HCT116 (cell line): ENCODE measurements around the gene FAM83B. TPM values are rescaled to one million over a fixed set of nuclear protein-coding genes. Genes with fewer than 3 reads are reported as not detected.

Experiments used
- ATAC-seq: fragments of 200-7000 bp; cut with Tn5 transposase; 2 replicates; pipeline ENCODE4 v1.9.1; 2020; ENCODE audit warnings: mild to moderate bottlenecking, moderate library complexity
- BruUV-seq: library from RNA; stranded (reverse); fragments of 400-500 nt; replicated peaks from 2 replicates; lab custom pipeline; 2021; lab: Mats Ljungman, UMichigan
- CTCF ChIA-PET: fragments of 300-600 bp; sonication (Branson Sonifier 250); formaldehyde crosslinking; loops from one replicate; lab custom pipeline; 2021; ENCODE audit warnings: antibody characterized with exemption; lab: Charles Lee
- POLR2A ChIA-PET: fragments of 300-600, 350-600 bp; sonication (Branson Sonifier 250); formaldehyde crosslinking; loops from one replicate; lab custom pipeline; 2021; ENCODE audit warnings: antibody characterized with exemption; lab: Charles Lee
- RAD21 ChIA-PET, 2 experiments: fragments of 300-600 bp; sonication (Branson Sonifier 250); formaldehyde crosslinking; loops; one replicate each; lab custom pipeline; 2023; ENCODE audit warnings: low total read pairs in 2 of 2; ENCODE audit not compliant: uncharacterized antibody in 2 of 2, unreplicated experiment in 2 of 2, low non-redundant PET in 1 of 2; lab: Charles Lee
- DNase-seq: peaks from one replicate; pipeline ENCODE4 v3.0.0-alpha.2; 2010; ENCODE audit warnings: low read depth, low spot score
- H2AFZ ChIP-seq: fragments of 200-600 bp; shearing (Covaris generic), sonication (generic); 2 replicates; pipeline ENCODE4 v1.6.1; 2017; ENCODE audit warnings: low read depth, mixed run types, mixed read lengths, antibody characterized with exemption, low read length; ENCODE audit not compliant: poor library complexity, severe bottlenecking
- H3K27ac ChIP-seq: 2 replicates; pipeline ENCODE4 v1.5.1; 2012; ENCODE audit warnings: low read depth, low read length
- H3K27me3 ChIP-seq: fragments of 200-600 bp; sonication (generic); 2 replicates; pipeline ENCODE4 v1.6.1; 2016; ENCODE audit warnings: mixed run types, low read length, mixed read lengths; ENCODE audit not compliant: insufficient read depth
- H3K36me3 ChIP-seq, 2 experiments: fragments of 200-500 bp in 1 of 2; fragments of 200-600 bp in 1 of 2; sonication (Bioruptor generic) in 1 of 2; sonication (generic) in 1 of 2; 2 replicates each; pipeline versions ENCODE4 v1.5.1 to v1.6.1; 2014 to 2016; ENCODE audit warnings: low read length in 2 of 2, inconsistent platforms in 1 of 2, mixed read lengths in 1 of 2, mixed run types in 1 of 2; ENCODE audit not compliant: insufficient read depth in 2 of 2, control insufficient read depth in 1 of 2
- H3K4me1 ChIP-seq, 2 experiments: fragments of 200-600 bp in 1 of 2; sonication (generic) in 1 of 2; 2 replicates each; pipeline versions ENCODE4 v1.5.1 to v1.6.1; 2012 to 2017; ENCODE audit warnings: low read length in 2 of 2, inconsistent platforms in 1 of 2, mild to moderate bottlenecking in 1 of 2, mixed read lengths in 1 of 2, mixed run types in 1 of 2, moderate library complexity in 1 of 2; ENCODE audit not compliant: insufficient read depth in 2 of 2, control insufficient read depth in 1 of 2
- H3K4me2 ChIP-seq: fragments of 200-600 bp; sonication (generic); 2 replicates; pipeline ENCODE4 v1.6.1; 2017; ENCODE audit warnings: mixed run types, low read length, mixed read lengths
- H3K4me3 ChIP-seq, 2 experiments: fragments of 200-600 bp in 1 of 2; sonication (generic) in 1 of 2; replicated peaks in 1 of 2; 2 replicates each; pipeline ENCODE4 v1.5.1; 2011 to 2016; ENCODE audit warnings: low read length in 2 of 2, control low read depth in 1 of 2, low read depth in 1 of 2, mild to moderate bottlenecking in 1 of 2, mixed read lengths in 1 of 2, mixed run types in 1 of 2
- H3K79me2 ChIP-seq: fragments of 200-600 bp; sonication (generic); 2 replicates; pipeline ENCODE4 v1.6.1; 2017; ENCODE audit warnings: mild to moderate bottlenecking, mixed run types, low read length, moderate library complexity, mixed read lengths; ENCODE audit not compliant: insufficient read depth
- H3K9ac ChIP-seq: fragments of 200-600 bp; sonication (generic); 2 replicates; pipeline ENCODE4 v1.6.1; 2016; ENCODE audit warnings: low read length, mixed read lengths
- H3K9me2 ChIP-seq: fragments of 200-600 bp; sonication (generic), shearing (Covaris generic); 2 replicates; pipeline ENCODE4 v1.6.1; 2017; ENCODE audit warnings: mixed run types, mild to moderate bottlenecking, moderate library complexity; ENCODE audit not compliant: insufficient read depth
- H3K9me3 ChIP-seq, 2 experiments: fragments of 200-500 bp in 1 of 2; fragments of 200-600 bp in 1 of 2; sonication (Bioruptor generic) in 1 of 2; sonication (generic) in 1 of 2; 2 replicates each; pipeline ENCODE4 v1.6.1; 2014 to 2017; ENCODE audit warnings: low read length in 2 of 2, mixed read lengths in 2 of 2, inconsistent platforms in 1 of 2, low read depth in 1 of 2, mild to moderate bottlenecking in 1 of 2, mixed run types in 1 of 2, moderate library complexity in 1 of 2; ENCODE audit not compliant: control insufficient read depth in 1 of 2, insufficient read depth in 1 of 2
- H4K20me1 ChIP-seq: fragments of 200-600 bp; sonication (generic), shearing (Covaris generic); 2 replicates; pipeline ENCODE4 v1.6.1; 2017; ENCODE audit warnings: mixed run types, mild to moderate bottlenecking, moderate library complexity; ENCODE audit not compliant: insufficient read depth
- CBX3 ChIP-seq: IDR thresholded peaks from 2 replicates; pipeline ENCODE4 v1.6.1; 2012; ENCODE audit warnings: low read depth
- CEBPB ChIP-seq: IDR thresholded peaks from 2 replicates; pipeline ENCODE4 v1.6.1; 2012; ENCODE audit warnings: low read depth
- FOSL1 ChIP-seq: IDR thresholded peaks from 2 replicates; pipeline ENCODE4 v1.6.1; 2012; ENCODE audit warnings: low read depth
- POLR2A ChIP-seq: IDR thresholded peaks from 2 replicates; pipeline ENCODE4 v1.7.0; 2011; ENCODE audit warnings: borderline replicate concordance; ENCODE audit not compliant: insufficient read depth, insufficient read length; ENCODE audit errors: extremely low read depth
- RAD21 ChIP-seq: IDR thresholded peaks from 2 replicates; pipeline ENCODE4 v1.6.1; 2012; ENCODE audit warnings: low read depth, mild to moderate bottlenecking
- SIN3A ChIP-seq: IDR thresholded peaks from 2 replicates; pipeline ENCODE4 v1.6.1; 2012; ENCODE audit warnings: low read depth
- SP1 ChIP-seq: IDR thresholded peaks from 2 replicates; pipeline ENCODE4 v1.6.1; 2012; ENCODE audit warnings: low read depth
- SRF ChIP-seq: IDR thresholded peaks from 2 replicates; pipeline ENCODE4 v1.6.1; 2012; ENCODE audit warnings: low read depth
- intact Hi-C: fragments of 100-400 bp; cut with micrococcal nuclease; formaldehyde crosslinking; loops from 2 replicates; pipeline ENCODE4 v1.10.0; 2022
- total RNA-seq: library from RNA; stranded (reverse); gene quantifications from one replicate; pipeline ENCODE4 v1.2.1, GENCODE V29; 2021; ENCODE audit not compliant: unreplicated experiment
- TF ChIP-seq, protein P1 (sequence below), 3 experiments: fragments of 200-600 bp in 1 of 3; sonication (generic) in 1 of 3; IDR thresholded peaks in 2 of 3; conservative IDR thresholded peaks in 1 of 3; 2 replicates each; pipeline ENCODE4 v1.5.1; 2012 to 2017; ENCODE audit warnings: low read depth in 2 of 3, low read length in 2 of 3, antibody characterized with exemption in 1 of 3, borderline replicate concordance in 1 of 3, control low read depth in 1 of 3, mild to moderate bottlenecking in 1 of 3, mixed read lengths in 1 of 3, mixed run types in 1 of 3, moderate library complexity in 1 of 3; ENCODE audit not compliant: insufficient read depth in 1 of 3
- TF ChIP-seq, protein P2 (sequence below): IDR thresholded peaks from 2 replicates; pipeline ENCODE4 v1.6.1; 2012

The FAM83B gene
- total RNA-seq, 1 experiment from 2014 or later = 16.9 TPM

- Histone ChIP-seq H3K9me3 (no peaks in the 10 kb centered on the region), H3K27me3 (no peaks in the 10 kb centered on the region), H3K9ac (no peak overlapping the region), H3K4me1 (peaks cover 7 to 17% of the 10 kb centered on the region in 2 experiments; a peak in 3 of 4 replicates), H3K79me2 (no peaks in the 10 kb centered on the region), H3K4me2 (peak overlapping the region; percentile 58), H2AFZ (peak overlapping the region; percentile 75), H3K9me2 (no peaks in the 10 kb centered on the region), H3K4me3 (no peak overlapping the region), H3K36me3 (no peaks in the 10 kb centered on the region), H3K27ac (no peak overlapping the region), H4K20me1 (no peaks in the 10 kb centered on the region)
- ATAC-seq (no peak; the same call in 1 of the 2 replicates), DNase-seq (no peak)
- no TSS peak for BruUV-seq
- RAD21 ChIA-PET = no interaction called here
- POLR2A ChIA-PET = interaction anchor here (0.6 kb wide), 1 partner anchor 101 kb away, joined by 4 read pairs; no protein-coding TSS in a partner anchor
- no peak for TF ChIP-seq SIN3A
- no peak for TF ChIP-seq SRF
- TF ChIP-seq FOSL1 = peak; percentile 33; the same call in 1 of the 2 replicates
- peak; percentile 10; the same call in 1 of the 2 replicates for TF ChIP-seq CEBPB
- TF ChIP-seq SP1 = no peak; the same call in 1 of the 2 replicates
- TF ChIP-seq, protein P1, sequence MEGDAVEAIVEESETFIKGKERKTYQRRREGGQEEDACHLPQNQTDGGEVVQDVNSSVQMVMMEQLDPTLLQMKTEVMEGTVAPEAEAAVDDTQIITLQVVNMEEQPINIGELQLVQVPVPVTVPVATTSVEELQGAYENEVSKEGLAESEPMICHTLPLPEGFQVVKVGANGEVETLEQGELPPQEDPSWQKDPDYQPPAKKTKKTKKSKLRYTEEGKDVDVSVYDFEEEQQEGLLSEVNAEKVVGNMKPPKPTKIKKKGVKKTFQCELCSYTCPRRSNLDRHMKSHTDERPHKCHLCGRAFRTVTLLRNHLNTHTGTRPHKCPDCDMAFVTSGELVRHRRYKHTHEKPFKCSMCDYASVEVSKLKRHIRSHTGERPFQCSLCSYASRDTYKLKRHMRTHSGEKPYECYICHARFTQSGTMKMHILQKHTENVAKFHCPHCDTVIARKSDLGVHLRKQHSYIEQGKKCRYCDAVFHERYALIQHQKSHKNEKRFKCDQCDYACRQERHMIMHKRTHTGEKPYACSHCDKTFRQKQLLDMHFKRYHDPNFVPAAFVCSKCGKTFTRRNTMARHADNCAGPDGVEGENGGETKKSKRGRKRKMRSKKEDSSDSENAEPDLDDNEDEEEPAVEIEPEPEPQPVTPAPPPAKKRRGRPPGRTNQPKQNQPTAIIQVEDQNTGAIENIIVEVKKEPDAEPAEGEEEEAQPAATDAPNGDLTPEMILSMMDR (IDR thresholded peaks at IDR 0.05 in 2 of 3, conservative IDR thresholded peaks at IDR 0.05 in 1 of 3; ENCODE audit: borderline replicate concordance in 1 of 3, insufficient read depth in 1 of 3, low read depth in 2 of 3, low read length in 2 of 3) = no peak
- TF ChIP-seq RAD21 = no peak
- TF ChIP-seq, protein P2, sequence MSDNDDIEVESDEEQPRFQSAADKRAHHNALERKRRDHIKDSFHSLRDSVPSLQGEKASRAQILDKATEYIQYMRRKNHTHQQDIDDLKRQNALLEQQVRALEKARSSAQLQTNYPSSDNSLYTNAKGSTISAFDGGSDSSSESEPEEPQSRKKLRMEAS = no peak
- intact Hi-C loops = no loop called here
- CTCF ChIA-PET = no interaction called here
Observed at GRCh38 chr6:54981276-54981609, 134.7 kb downstream of the FAM83B start.

DNA sequence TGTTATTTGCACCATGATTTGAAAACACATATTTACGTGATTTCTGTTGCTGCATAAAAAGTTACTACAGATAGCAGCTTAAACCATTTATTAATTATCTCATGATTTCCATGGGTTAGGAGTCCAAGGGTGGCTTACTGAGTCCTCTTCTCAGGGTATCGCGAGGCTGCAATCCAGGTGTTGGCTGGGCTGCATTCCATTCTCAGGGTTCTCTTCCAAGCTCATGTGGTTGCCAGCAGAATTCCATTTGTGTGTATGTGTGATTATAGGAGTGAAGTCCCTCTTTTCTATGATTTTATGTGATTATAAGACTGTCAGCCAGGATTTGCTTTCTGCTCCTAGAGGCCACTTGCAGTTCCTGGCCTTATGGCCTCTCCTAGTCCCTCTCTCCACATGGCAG lies 135.1 kb downstream of the FAM83B start:
- H3K4me1 ChIP-seq = peaks cover 7 to 17% of the 10 kb centered on the region in 2 experiments; a peak in 3 of 4 replicates
- H3K9me2 ChIP-seq = no peaks in the 10 kb centered on the region
- ChIA-PET POLR2A (interaction anchor here (0.6 kb wide), 1 partner anchor 101 kb away, joined by 4 read pairs; no protein-coding TSS in a partner anchor), RAD21 (no interaction called here), CTCF (no interaction called here)
- intact Hi-C loops = no loop called here
- peak; percentile 54 for ATAC-seq
- no TSS peak for BruUV-seq
- DNase-seq = no peak
- H3K27me3 ChIP-seq = no peaks in the 10 kb centered on the region
- H2AFZ ChIP-seq = peak overlapping the region; percentile 75
- H3K36me3 ChIP-seq = no peaks in the 10 kb centered on the region
- H4K20me1 ChIP-seq = no peaks in the 10 kb centered on the region
- H3K4me2 ChIP-seq = peak overlapping the region; percentile 58
- no peak overlapping the region for H3K9ac ChIP-seq
- no peak overlapping the region for H3K4me3 ChIP-seq
- TF ChIP-seq CBX3 (peak; percentile 14; the same call in 1 of the 2 replicates), POLR2A (no peak)
- H3K27ac ChIP-seq = no peak overlapping the region
- H3K79me2 ChIP-seq = no peaks in the 10 kb centered on the region
- no peaks in the 10 kb centered on the region for H3K9me3 ChIP-seq
